Measurements from ENCODE around the gene TPCN1. TPM values are rescaled to one million over a fixed set of nuclear protein-coding genes. Genes with fewer than 3 reads are reported as not detected.
A peak's percentile ranks its signal among the peaks of the same experiment; 100 is the strongest.

The TPCN1 gene
- total and polyA plus RNA-seq, 2 of the 13 experiments (the other 11 are each of a cell fraction or from before 2014, with no cell fraction given): 8.0 to 26.8 TPM

GRCh38 chr12:113221181-113221996 lies at the start of gene TPCN1 (continued):
- TF ChIP-seq AHDC1 (CRISPR knock-in tag; IDR thresholded peaks at IDR 0.05; ENCODE audit: borderline replicate concordance) (peak; percentile 23; the same call in 1 of the 2 replicates), RAD21 (CRISPR knock-in tag; IDR thresholded peaks at IDR 0.05) (peak; percentile 69), YEATS4 (CRISPR knock-in tag; IDR thresholded peaks at IDR 0.05; ENCODE audit: borderline replicate concordance) (peak; percentile 91), FUBP1 (CRISPR knock-in tag; IDR thresholded peaks at IDR 0.05; ENCODE audit: borderline replicate concordance) (no peak), RNF2 (conservative IDR thresholded peaks at IDR 0.05; ENCODE audit: low read depth) (0 out of 2 replicates have a peak, but pooled peaks have one; percentile 37), ZNF318 (CRISPR knock-in tag; IDR thresholded peaks at IDR 0.05) (peak; percentile 69; the same call in 1 of the 2 replicates), ZBTB26 (CRISPR knock-in tag; IDR thresholded peaks at IDR 0.05; ENCODE audit: borderline replicate concordance) (no peak), ZNF761 (CRISPR knock-in tag; conservative IDR thresholded peaks at IDR 0.05) (no peak)
